ENCODE measurements around the gene PRLR.
A peak's percentile ranks its signal among the peaks of the same experiment; 100 is the strongest.

PRLR gene

GRCh38 chr5:35237580-35238376, 7.5 kb upstream of the PRLR start:
- no peak for TF ChIP-seq FOXM1 (IDR thresholded peaks at IDR 0.05; ENCODE audit: borderline replicate concordance, low read depth)
- no peak for TF ChIP-seq CREB1 (IDR thresholded peaks at IDR 0.05; ENCODE audit: low read depth)
- TF ChIP-seq CEBPB (IDR thresholded peaks at IDR 0.05) = no peak
- no peak for TF ChIP-seq NFIC (IDR thresholded peaks at IDR 0.05)
- no peak for TF ChIP-seq TAF1 (IDR thresholded peaks at IDR 0.05; ENCODE audit: low read depth)
- TF ChIP-seq EGR1 (IDR thresholded peaks at IDR 0.05) = no peak
- TF ChIP-seq MAX (IDR thresholded peaks at IDR 0.05) = no peak
- TF ChIP-seq RAD21 (IDR thresholded peaks at IDR 0.05; ENCODE audit: low read depth) = no peak
- TF ChIP-seq TEAD4 (IDR thresholded peaks at IDR 0.05) = no peak
- no peak for TF ChIP-seq ZBTB7A (IDR thresholded peaks at IDR 0.05; ENCODE audit: low read depth)
- TF ChIP-seq YY1 (IDR thresholded peaks at IDR 0.05; ENCODE audit: low read depth) = no peak
- no peak for TF ChIP-seq USF1 (IDR thresholded peaks at IDR 0.05)

- TF ChIP-seq CREB1 (IDR thresholded peaks at IDR 0.05; ENCODE audit: low read depth) (no peak), ZBTB7A (IDR thresholded peaks at IDR 0.05; ENCODE audit: low read depth) (no peak), EP300 (IDR thresholded peaks at IDR 0.05; ENCODE audit: borderline replicate concordance) (no peak)
These were observed 6.5 kb upstream of the PRLR start for GRCh38 chr5:35236770-35237169.

- TF ChIP-seq CEBPB (IDR thresholded peaks at IDR 0.05) (no peak), CREB1 (IDR thresholded peaks at IDR 0.05; ENCODE audit: low read depth) (no peak), USF1 (IDR thresholded peaks at IDR 0.05) (no peak), TCF12 (IDR thresholded peaks at IDR 0.05; ENCODE audit: low read depth) (no peak), FOXM1 (IDR thresholded peaks at IDR 0.05; ENCODE audit: borderline replicate concordance, low read depth) (no peak), REST (IDR thresholded peaks at IDR 0.05; ENCODE audit: low read depth) (no peak), MAX (IDR thresholded peaks at IDR 0.05) (no peak), NFIC (IDR thresholded peaks at IDR 0.05) (no peak), EP300 (IDR thresholded peaks at IDR 0.05; ENCODE audit: borderline replicate concordance) (no peak), EGR1 (IDR thresholded peaks at IDR 0.05) (no peak), RAD21 (IDR thresholded peaks at IDR 0.05; ENCODE audit: low read depth) (no peak), TEAD4 (IDR thresholded peaks at IDR 0.05) (no peak), ZBTB7A (IDR thresholded peaks at IDR 0.05; ENCODE audit: low read depth) (no peak), YY1 (IDR thresholded peaks at IDR 0.05; ENCODE audit: low read depth) (no peak), TAF1 (IDR thresholded peaks at IDR 0.05; ENCODE audit: low read depth) (no peak)
These were observed 3.3 kb upstream of the PRLR start for GRCh38 chr5:35233601-35234000.

GRCh38 chr5:35233121-35233520, 2.8 kb upstream of the PRLR start:
- no peak for TF ChIP-seq CEBPB (IDR thresholded peaks at IDR 0.05)
- TF ChIP-seq FOXM1 (IDR thresholded peaks at IDR 0.05; ENCODE audit: borderline replicate concordance, low read depth) = no peak
- TF ChIP-seq RAD21 (IDR thresholded peaks at IDR 0.05; ENCODE audit: low read depth) = no peak
- no peak for TF ChIP-seq NFIC (IDR thresholded peaks at IDR 0.05)

- TF ChIP-seq CEBPB (IDR thresholded peaks at IDR 0.05) (no peak), CREB1 (IDR thresholded peaks at IDR 0.05; ENCODE audit: low read depth) (no peak), RAD21 (IDR thresholded peaks at IDR 0.05; ENCODE audit: low read depth) (no peak), TEAD4 (IDR thresholded peaks at IDR 0.05) (no peak), YY1 (IDR thresholded peaks at IDR 0.05; ENCODE audit: low read depth) (no peak), NFIC (IDR thresholded peaks at IDR 0.05) (no peak), TCF12 (IDR thresholded peaks at IDR 0.05; ENCODE audit: low read depth) (no peak), TAF1 (IDR thresholded peaks at IDR 0.05; ENCODE audit: low read depth) (no peak), FOXM1 (IDR thresholded peaks at IDR 0.05; ENCODE audit: borderline replicate concordance, low read depth) (no peak), MAX (IDR thresholded peaks at IDR 0.05) (no peak)
These were observed 1.8 kb upstream of the PRLR start for GRCh38 chr5:35232124-35232523.

- 0 out of 2 replicates have a peak, but pooled peaks have one; percentile 18 for TF ChIP-seq MAX (IDR thresholded peaks at IDR 0.05)
- TF ChIP-seq FOXM1 (IDR thresholded peaks at IDR 0.05; ENCODE audit: borderline replicate concordance, low read depth) = no peak
- no peak for TF ChIP-seq ZBTB7A (IDR thresholded peaks at IDR 0.05; ENCODE audit: low read depth)
- 0 out of 2 replicates have a peak, but pooled peaks have one; percentile 18 for TF ChIP-seq YY1 (IDR thresholded peaks at IDR 0.05; ENCODE audit: low read depth)
- peak; percentile 80 for TF ChIP-seq RAD21 (IDR thresholded peaks at IDR 0.05; ENCODE audit: low read depth)
These were observed 930 bp downstream of the PRLR start for GRCh38 chr5:35229076-35230037.

Measured in Ishikawa (cell line).